C4-2B (cell line): ENCODE measurements around the gene SURF6.

ENCODE experiments used
- ZFX ChIP-seq: fragments of 450-650 bp; IDR thresholded peaks from 2 replicates; pipeline ENCODE4 v1.6.1; 2017
- TF ChIP-seq, protein P1 (sequence below): fragments of 450-650 bp; conservative IDR thresholded peaks from 2 replicates; pipeline ENCODE4 v1.5.1; 2017; ENCODE audit warnings: mild to moderate bottlenecking

DNA sequence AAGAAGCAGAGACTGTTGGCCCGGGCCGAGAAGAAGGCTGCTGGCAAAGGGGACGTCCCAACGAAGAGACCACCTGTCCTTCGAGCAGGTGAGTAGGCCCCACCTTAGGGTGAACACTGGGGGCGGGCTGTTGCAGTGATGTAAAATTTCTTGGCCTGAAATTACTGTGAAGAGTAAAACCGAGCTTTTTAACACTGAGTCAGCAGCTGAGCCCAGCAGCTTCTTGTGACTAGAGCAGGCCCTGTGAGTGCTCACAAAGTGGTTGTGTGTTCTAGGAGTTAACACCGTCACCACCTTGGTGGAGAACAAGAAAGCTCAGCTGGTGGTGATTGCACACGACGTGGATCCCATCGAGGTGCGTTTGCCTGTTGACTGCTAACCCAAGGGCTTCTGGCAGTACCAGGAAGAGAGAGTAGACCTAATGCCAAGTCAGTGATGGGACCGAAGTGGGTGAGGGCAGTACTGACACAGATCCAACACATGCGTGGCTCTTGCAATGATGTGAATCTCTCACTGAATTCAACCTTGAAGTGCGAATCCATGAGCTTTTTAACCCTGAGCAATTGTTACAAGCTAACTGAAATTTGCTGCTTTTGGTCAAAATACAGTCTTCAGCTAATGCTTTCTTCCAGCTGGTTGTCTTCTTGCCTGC lies 14.1 kb upstream of the SURF6 start:
- TF ChIP-seq, protein P1, sequence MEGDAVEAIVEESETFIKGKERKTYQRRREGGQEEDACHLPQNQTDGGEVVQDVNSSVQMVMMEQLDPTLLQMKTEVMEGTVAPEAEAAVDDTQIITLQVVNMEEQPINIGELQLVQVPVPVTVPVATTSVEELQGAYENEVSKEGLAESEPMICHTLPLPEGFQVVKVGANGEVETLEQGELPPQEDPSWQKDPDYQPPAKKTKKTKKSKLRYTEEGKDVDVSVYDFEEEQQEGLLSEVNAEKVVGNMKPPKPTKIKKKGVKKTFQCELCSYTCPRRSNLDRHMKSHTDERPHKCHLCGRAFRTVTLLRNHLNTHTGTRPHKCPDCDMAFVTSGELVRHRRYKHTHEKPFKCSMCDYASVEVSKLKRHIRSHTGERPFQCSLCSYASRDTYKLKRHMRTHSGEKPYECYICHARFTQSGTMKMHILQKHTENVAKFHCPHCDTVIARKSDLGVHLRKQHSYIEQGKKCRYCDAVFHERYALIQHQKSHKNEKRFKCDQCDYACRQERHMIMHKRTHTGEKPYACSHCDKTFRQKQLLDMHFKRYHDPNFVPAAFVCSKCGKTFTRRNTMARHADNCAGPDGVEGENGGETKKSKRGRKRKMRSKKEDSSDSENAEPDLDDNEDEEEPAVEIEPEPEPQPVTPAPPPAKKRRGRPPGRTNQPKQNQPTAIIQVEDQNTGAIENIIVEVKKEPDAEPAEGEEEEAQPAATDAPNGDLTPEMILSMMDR: no peak
- TF ChIP-seq ZFX: no peak
